Large intestine (tissue), 3 donors: ENCODE results near the gene SF3B4. TPM values are rescaled to one million over a fixed set of nuclear protein-coding genes. Genes with fewer than 3 reads are reported as not detected.
A peak's percentile ranks its signal among the peaks of the same experiment; 100 is the strongest.

Experiments
- DNase-seq, 2 donors: peaks; one replicate each; pipeline versions ENCODE4 v3.0.0 to v3.0.0-alpha.2; 2013
- H3K27ac ChIP-seq: one replicate; pipeline ENCODE4 v1.5.1; 2013; ENCODE audit warnings: low read length
- H3K27me3 ChIP-seq: 2 replicates; pipeline ENCODE4 v1.6.1; 2013; ENCODE audit warnings: low read length; ENCODE audit not compliant: control insufficient read depth, insufficient read depth
- H3K36me3 ChIP-seq: 2 replicates; pipeline ENCODE4 v1.6.1; 2013; ENCODE audit warnings: low read length; ENCODE audit not compliant: control insufficient read depth, insufficient read depth
- H3K4me1 ChIP-seq: one replicate; pipeline ENCODE4 v1.6.1; 2013; ENCODE audit warnings: low read length; ENCODE audit not compliant: control insufficient read depth, insufficient read depth
- H3K4me3 ChIP-seq: one replicate; pipeline ENCODE4 v1.5.1; 2013; ENCODE audit warnings: low read length
- H3K9me3 ChIP-seq: one replicate; pipeline ENCODE4 v1.6.1; 2013; ENCODE audit warnings: mild to moderate bottlenecking, low read depth, low read length, moderate library complexity; ENCODE audit not compliant: control insufficient read depth
- WGBS: methylation state at CpG from one replicate; pipeline ENCODE4 v1.1.5; 2013; ENCODE audit warnings: low lambda C conversion rate; ENCODE audit not compliant: insufficient coverage; 5-methylcytosine and 5-hydroxymethylcytosine counted together
- polyA plus RNA-seq: library from polyadenylated mRNA; unstranded; fragments of 120-200 nt; gene quantifications from one replicate; pipeline ENCODE4 v1.2.1, GENCODE V29; 2013

SF3B4 gene
- polyA plus RNA-seq, 1 donor = 57.3 TPM

DNA sequence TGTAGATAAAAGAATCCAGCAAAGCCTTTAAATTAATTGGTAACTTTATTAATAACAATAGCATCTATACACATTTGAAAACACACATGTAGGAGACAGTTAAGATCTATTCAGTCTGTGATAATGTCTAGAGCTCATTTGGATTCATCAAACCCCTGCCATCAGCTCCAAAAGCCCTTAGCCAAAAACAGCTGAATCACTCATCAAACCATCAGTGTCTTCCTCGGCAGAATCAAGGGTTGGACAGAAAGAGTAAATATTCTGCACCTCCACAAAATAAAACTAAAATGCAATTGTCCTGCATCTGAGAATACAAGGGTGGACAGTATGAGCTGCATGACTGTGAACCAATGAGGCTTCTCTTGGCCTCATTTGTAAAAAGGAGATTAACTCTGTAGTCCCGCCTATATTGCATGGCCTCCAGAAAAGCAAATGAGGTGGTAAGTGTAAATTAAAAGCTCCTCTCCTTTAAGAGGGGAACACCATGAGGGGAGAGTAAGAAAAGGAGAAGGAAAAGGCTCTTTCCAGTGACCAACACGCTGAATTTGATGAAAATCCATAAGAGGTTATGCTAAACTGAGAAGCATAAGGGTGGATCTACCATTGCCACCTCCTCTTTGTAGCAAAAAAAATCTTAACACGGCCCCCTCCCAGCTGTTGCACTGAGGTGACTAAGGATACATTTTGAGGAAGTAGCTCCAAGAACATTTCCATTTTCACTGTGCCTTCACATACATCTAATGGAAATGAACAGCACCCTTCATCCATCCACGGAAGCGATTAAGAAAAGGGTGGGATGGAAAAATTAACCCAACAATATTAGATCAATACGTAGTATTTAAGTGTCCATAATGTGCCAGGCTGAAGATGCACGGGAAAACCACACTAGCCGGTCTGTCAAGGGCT, 42.9 kb downstream of the SF3B4 start:
- Histone ChIP-seq H3K4me1 (peaks cover 17% of the 10 kb centered on the region), H3K4me3 (peak overlapping the region; percentile 65), H3K27me3 (no peaks in the 10 kb centered on the region), H3K27ac (peak overlapping the region; percentile 95), H3K36me3 (no peaks in the 10 kb centered on the region), H3K9me3 (no peaks in the 10 kb centered on the region)
- no CpG with 5 or more reads among the region's 9 CpGs for WGBS
- DNase-seq = peak in 1 of 2 donors; percentile 50

DNA sequence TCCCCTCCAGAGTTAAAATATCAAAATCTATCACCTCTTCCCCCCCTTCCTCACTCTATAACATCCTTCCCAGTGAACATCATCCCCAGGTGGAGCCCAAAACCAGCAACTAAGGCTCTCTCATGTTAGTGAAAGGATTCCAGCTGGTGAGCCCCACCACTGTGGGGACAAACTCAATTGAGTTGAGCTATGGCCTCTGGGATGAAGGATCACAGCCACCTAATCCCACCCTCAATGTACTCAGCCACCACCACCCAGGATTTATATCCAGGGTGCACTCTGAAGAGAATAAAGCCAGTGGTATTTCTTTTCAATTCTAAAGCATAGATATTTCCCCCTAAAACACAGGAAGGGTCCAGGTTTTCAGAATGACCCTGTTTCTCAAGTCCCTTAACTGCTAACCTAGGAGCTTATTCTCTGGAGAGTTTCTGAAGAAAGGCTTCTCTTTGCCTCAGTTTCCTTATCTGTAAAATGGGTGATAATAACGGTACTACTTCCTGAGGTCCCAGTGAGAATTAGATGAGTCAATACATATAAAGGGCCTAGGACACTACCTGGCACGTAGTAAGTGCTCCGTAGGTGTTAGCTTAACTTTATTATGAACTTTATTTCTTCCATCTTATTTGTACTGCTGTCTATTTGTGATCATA, 43.9 kb downstream of the SF3B4 start:
- 67% methylated on average over 1 of the region's 3 CpGs for WGBS
- H3K27ac ChIP-seq = no peak overlapping the region
- H3K27me3 ChIP-seq = no peaks in the 10 kb centered on the region
- no peak for DNase-seq
- H3K4me1 ChIP-seq = peaks cover 13% of the 10 kb centered on the region
- H3K9me3 ChIP-seq = no peaks in the 10 kb centered on the region
- H3K36me3 ChIP-seq = no peaks in the 10 kb centered on the region
- H3K4me3 ChIP-seq = no peak overlapping the region

DNA sequence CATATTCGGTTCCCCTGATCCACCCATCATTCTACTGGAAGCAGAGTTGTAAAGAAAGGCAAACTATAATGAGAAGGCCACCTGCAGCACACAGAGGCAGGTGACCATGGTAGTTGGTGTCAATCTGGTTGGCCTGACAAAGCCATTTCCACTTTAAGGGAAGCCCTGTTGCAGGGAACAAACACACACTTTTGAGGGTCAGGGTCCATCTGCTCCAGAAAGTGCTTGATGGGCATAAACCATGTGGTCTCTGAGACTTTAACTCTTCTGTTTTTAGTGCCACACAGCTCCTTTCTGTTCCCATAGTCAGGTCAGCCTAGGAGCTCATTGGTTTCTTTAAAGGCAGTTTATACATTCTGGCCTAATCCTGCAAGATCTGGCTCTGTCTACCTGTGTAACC, 45.7 kb downstream of the SF3B4 start:
- peak in 1 of 2 donors; percentile 60 for DNase-seq
- WGBS = no CpG with 5 or more reads among the region's 1 CpG
- Histone ChIP-seq H3K36me3 (no peaks in the 10 kb centered on the region), H3K27ac (no peak overlapping the region), H3K4me1 (peaks cover 12% of the 10 kb centered on the region), H3K4me3 (no peak overlapping the region), H3K9me3 (no peaks in the 10 kb centered on the region), H3K27me3 (no peaks in the 10 kb centered on the region)

DNA sequence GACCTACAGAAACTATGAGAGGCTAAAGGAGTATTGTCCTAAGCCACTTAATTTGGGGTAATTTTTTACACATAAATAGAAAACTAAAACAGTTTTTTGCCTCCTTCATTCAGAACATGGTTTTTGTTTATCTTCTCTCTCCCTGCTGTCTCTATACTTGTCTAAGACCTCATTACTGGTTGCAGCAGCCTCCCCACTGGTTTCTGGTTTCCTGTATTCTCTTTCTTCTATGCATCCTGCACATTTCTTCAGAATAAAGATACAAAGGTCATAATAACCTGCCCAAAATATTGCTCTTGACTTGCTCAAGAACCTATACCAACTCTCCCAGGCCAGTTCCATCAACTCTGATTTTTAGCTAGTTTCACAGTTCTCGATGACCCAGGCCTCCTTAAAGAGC, 48.0 kb downstream of the SF3B4 start:
- Histone ChIP-seq H3K36me3 (no peaks in the 10 kb centered on the region), H3K9me3 (no peaks in the 10 kb centered on the region), H3K27me3 (no peaks in the 10 kb centered on the region), H3K4me1 (peaks cover 8% of the 10 kb centered on the region), H3K4me3 (no peak overlapping the region), H3K27ac (no peak overlapping the region)
- WGBS = no CpG with 5 or more reads among the region's 1 CpG
- no peak for DNase-seq

DNA sequence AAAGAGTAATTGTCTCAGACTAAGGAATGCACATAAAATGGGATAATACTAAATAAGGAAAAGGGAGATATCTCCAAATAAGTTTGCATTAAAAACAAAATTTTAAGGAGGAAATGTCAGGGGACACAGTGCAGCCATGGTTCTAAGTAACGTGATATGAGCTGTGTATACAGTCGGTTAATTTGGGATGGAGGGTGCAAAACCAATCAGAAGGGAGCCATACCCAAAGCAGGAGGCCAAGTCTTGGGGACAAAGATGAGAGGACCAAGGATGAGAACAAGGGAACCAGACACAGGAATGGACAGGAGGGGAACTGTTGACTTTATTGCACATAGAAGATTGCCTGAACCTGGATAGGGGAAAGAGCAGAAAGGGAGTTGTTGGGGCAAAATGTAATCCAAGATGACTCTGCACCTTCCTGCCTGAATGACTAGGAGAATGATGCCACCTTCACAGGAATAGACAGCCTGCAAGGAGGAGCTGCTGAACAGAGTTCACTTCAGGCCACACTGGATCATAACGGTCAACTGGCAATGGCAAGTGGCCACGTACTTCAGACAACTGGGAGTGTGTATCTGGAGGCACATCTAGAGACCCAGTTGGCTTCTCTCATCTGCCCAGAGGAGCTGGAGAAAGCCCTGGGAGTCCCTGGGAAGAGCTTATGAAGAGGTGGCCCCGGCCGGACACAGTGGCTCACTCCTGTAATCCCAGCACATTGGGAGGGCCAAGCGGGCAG, 50.2 kb downstream of the SF3B4 start:
- peaks cover 6% of the 10 kb centered on the region for H3K4me1 ChIP-seq
- H3K27ac ChIP-seq = no peak overlapping the region
- H3K27me3 ChIP-seq = no peaks in the 10 kb centered on the region
- no peaks in the 10 kb centered on the region for H3K9me3 ChIP-seq
- no CpG with 5 or more reads among the region's 7 CpGs for WGBS
- no peaks in the 10 kb centered on the region for H3K36me3 ChIP-seq
- no peak overlapping the region for H3K4me3 ChIP-seq
- no peak for DNase-seq

Other genes starting within 250 kb of the SF3B4 start
- gene FCGR1A, start 145.1 kb downstream of the SF3B4 start, polyA plus RNA-seq = 1.8 TPM
- gene BOLA1, start 28.2 kb downstream of the SF3B4 start, polyA plus RNA-seq = 20.0 TPM
- 5.1 TPM for gene SV2A, start 10.0 kb downstream of the SF3B4 start, polyA plus RNA-seq
- gene MTMR11, start 9.1 kb upstream of the SF3B4 start, polyA plus RNA-seq = 170 TPM
- 16.9 TPM for gene OTUD7B, start 82.9 kb upstream of the SF3B4 start, polyA plus RNA-seq
- 43.6 TPM for gene VPS45, start 140.0 kb upstream of the SF3B4 start, polyA plus RNA-seq
- 30.5 TPM for gene PLEKHO1, start 222.1 kb upstream of the SF3B4 start, polyA plus RNA-seq